Thymus (tissue), 14 donors: ENCODE results near the gene TADA1. TPM values are rescaled to one million over a fixed set of nuclear protein-coding genes. Genes with fewer than 3 reads are reported as not detected.

Source experiments
- DNase-seq, 9 donors: peaks; one replicate each; pipeline ENCODE4 v3.0.0-alpha.2; 2013; ENCODE audit warnings: low spot score in 9 of 9, low read depth in 6 of 9, missing footprints in 1 of 9
- H3K27ac ChIP-seq, 2 donors: one replicate each; pipeline ENCODE4 v1.5.1; 2013; ENCODE audit warnings: control low read depth in 1 of 2, low read depth in 1 of 2, low read length in 1 of 2, mild to moderate bottlenecking in 1 of 2, moderate library complexity in 1 of 2
- H3K27me3 ChIP-seq, 2 donors: one replicate each; pipeline ENCODE4 v1.5.1; 2013; ENCODE audit warnings: low read length in 1 of 2; ENCODE audit not compliant: control insufficient read depth in 2 of 2, insufficient read depth in 1 of 2
- H3K36me3 ChIP-seq, 2 donors: one replicate each; pipeline ENCODE4 v1.5.1; 2013; ENCODE audit warnings: low read length in 1 of 2, mild to moderate bottlenecking in 1 of 2, moderate library complexity in 1 of 2; ENCODE audit not compliant: control insufficient read depth in 2 of 2, insufficient read depth in 2 of 2
- H3K4me1 ChIP-seq, 2 donors: one replicate each; pipeline ENCODE4 v1.5.1; 2013; ENCODE audit warnings: low read length in 2 of 2; ENCODE audit not compliant: control insufficient read depth in 2 of 2, insufficient read depth in 2 of 2
- H3K4me3 ChIP-seq, 2 donors: one replicate each; pipeline ENCODE4 v1.5.1; 2013; ENCODE audit warnings: low read length in 2 of 2, control low read depth in 1 of 2, mild to moderate bottlenecking in 1 of 2
- H3K9me3 ChIP-seq, 2 donors: one replicate each; pipeline ENCODE4 v1.5.1; 2013; ENCODE audit warnings: low read length in 1 of 2, mild to moderate bottlenecking in 1 of 2; ENCODE audit not compliant: control insufficient read depth in 2 of 2, insufficient read depth in 1 of 2
- WGBS: extraction: QIAGEN DNeasy Blood & Tissue Kit; methylation state at CpG from one replicate; pipeline ENCODE4 v1.1.7; 2013; 5-methylcytosine and 5-hydroxymethylcytosine counted together
- long read RNA-seq, 10 donors: transcript quantifications; one replicate each; lab custom pipeline, GENCODE V29; 2026
- polyA plus RNA-seq: library from polyadenylated mRNA; stranded (reverse); fragments of 200-250 nt; gene quantifications from one replicate; pipeline ENCODE4 v1.2.3, GENCODE V29; 2013
- total RNA-seq: library from RNA; stranded (reverse); fragments of 120-200 nt; gene quantifications from one replicate; pipeline ENCODE4 v1.2.4, GENCODE V29; 2013
- donor health status: healthy.

The TADA1 gene
- total RNA-seq (17.3 TPM), polyA plus RNA-seq (16.5 TPM)
- long read RNA-seq, donor 1, partial matches to known transcripts = 0 of 3 reads
- long read RNA-seq, donor 1, other reads (novel, unspliced or antisense) = 0 of 3 reads
- long read RNA-seq, donor 2, transcript TADA1-201 (8 exons, 2,159 nt) = major isoform, 14 of 20 reads
- long read RNA-seq, donor 2, partial matches to known transcripts = 6 of 20 reads
- long read RNA-seq, donor 2, other reads (novel, unspliced or antisense) = 0 of 20 reads
- long read RNA-seq, donor 3, partial matches to known transcripts = 9 of 13 reads
- long read RNA-seq, donor 3, other reads (novel, unspliced or antisense) = 0 of 13 reads
- long read RNA-seq, donor 4, partial matches to known transcripts = 0 of 3 reads
- long read RNA-seq, donor 4, other reads (novel, unspliced or antisense) = 0 of 3 reads
- long read RNA-seq, donor 5, transcript TADA1-201 (8 exons, 2,159 nt) = major isoform, 6 of 15 reads
- long read RNA-seq, donor 5, partial matches to known transcripts = 7 of 15 reads
- long read RNA-seq, donor 5, other reads (novel, unspliced or antisense) = 0 of 15 reads
- long read RNA-seq, donor 6, transcript TADA1-201 (8 exons, 2,159 nt) = major isoform, 9 of 9 reads
- long read RNA-seq, donor 6, partial matches to known transcripts = 0 of 9 reads
- long read RNA-seq, donor 6, other reads (novel, unspliced or antisense) = 0 of 9 reads
- long read RNA-seq, donor 7, transcript TADA1-201 (8 exons, 2,159 nt) = major isoform, 10 of 11 reads
- long read RNA-seq, donor 7, partial matches to known transcripts = 0 of 11 reads
- long read RNA-seq, donor 7, other reads (novel, unspliced or antisense) = 0 of 11 reads
- long read RNA-seq, donor 8, transcript TADA1-201 (8 exons, 2,159 nt) = major isoform, 5 of 6 reads
- long read RNA-seq, donor 8, partial matches to known transcripts = 0 of 6 reads
- long read RNA-seq, donor 8, other reads (novel, unspliced or antisense) = 0 of 6 reads
- long read RNA-seq, donor 9, transcript TADA1-201 (8 exons, 2,159 nt) = major isoform, 10 of 17 reads
- long read RNA-seq, donor 9, partial matches to known transcripts = 6 of 17 reads
- long read RNA-seq, donor 9, other reads (novel, unspliced or antisense) = 0 of 17 reads
- long read RNA-seq, donor 10, partial matches to known transcripts = 0 of 4 reads
- long read RNA-seq, donor 10, other reads (novel, unspliced or antisense) = 0 of 4 reads

- Histone ChIP-seq H3K27me3 (no peaks in the 10 kb centered on the region), H3K9me3 (peaks cover 0 to 3% of the 10 kb centered on the region in 2 donors), H3K4me3 (peak within 1 kb of the TSS; percentile 74 to 83), H3K4me1 (peaks cover 7 to 8% of the 10 kb centered on the region in 2 donors), H3K27ac (peak within 1 kb of the TSS; percentile 80 to 90), H3K36me3 (no peaks in the 10 kb centered on the region)
- WGBS = under 1% methylated on average over 84 of the region's 84 CpGs
- peak; percentile 92 to 99 (median 97) for DNase-seq
Measured at GRCh38 chr1:166875734-166876539, at the start of gene TADA1. Gene TADA1, minus strand, starts transcription at chr1:166876264. Its CDS starts 31 bp downstream, at chr1:166876233.

DNA sequence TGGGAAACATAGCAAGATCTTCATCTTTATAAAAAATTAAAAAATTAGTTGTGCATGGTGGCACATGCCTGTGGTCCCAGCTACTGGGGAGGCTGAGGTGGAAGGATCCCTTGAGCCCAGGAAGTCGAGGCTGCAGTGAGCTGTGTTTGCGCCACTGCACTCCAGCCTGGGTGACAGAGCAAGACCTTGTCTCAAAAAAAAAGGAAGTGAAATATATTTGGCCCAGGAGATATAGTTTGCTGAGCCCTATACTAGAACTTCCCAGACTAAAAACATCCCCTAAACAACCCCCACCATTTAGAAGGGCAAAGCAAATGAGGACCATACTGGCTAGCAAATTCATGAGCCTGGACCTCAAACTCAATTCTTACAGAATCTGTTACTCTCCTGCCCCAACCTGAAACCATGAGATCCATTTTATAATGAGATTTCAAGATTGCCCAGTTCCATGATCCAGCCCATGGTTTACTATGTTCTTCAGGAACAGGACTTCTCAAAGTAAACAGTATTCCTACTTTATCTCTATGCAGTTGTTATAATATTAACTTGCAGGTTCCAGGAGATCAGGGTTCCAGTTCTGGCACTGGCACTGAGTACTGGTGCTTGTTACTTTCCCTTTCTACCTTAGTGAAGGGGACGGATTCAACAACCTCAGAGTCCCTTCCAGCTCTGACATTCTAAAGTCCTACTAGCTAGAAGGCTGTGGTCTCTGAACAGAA lies 48.9 kb upstream of the TADA1 start:
- no peak overlapping the region for H3K27ac ChIP-seq
- WGBS = 84% methylated on average over 3 of the region's 3 CpGs
- no peak for DNase-seq

GRCh38 chr1:166920561-166921475 lies 44.8 kb upstream of the TADA1 start:
- Histone ChIP-seq H3K4me1 (peaks cover 0 to 3% of the 10 kb centered on the region in 2 donors), H3K4me3 (peak overlapping the region in 1 of 2 donors; percentile 14), H3K27me3 (peaks cover 18 to 49% of the 10 kb centered on the region in 2 donors), H3K9me3 (no peaks in the 10 kb centered on the region), H3K27ac (no peak overlapping the region), H3K36me3 (no peaks in the 10 kb centered on the region)
- peak in 3 of 9 donors; percentile 7 to 14 (median 8) for DNase-seq
- 12% methylated on average over 113 of the region's 113 CpGs for whole genome bisulfite sequencing

More for the DNA sequence above, 48.9 kb upstream of the TADA1 start:
- H3K4me3 ChIP-seq = no peak overlapping the region
- H3K27me3 ChIP-seq = peaks cover 15 to 32% of the 10 kb centered on the region in 2 donors
- H3K4me1 ChIP-seq = peaks cover 0 to 3% of the 10 kb centered on the region in 2 donors
- no peaks in the 10 kb centered on the region for H3K36me3 ChIP-seq
- no peaks in the 10 kb centered on the region for H3K9me3 ChIP-seq

DNA sequence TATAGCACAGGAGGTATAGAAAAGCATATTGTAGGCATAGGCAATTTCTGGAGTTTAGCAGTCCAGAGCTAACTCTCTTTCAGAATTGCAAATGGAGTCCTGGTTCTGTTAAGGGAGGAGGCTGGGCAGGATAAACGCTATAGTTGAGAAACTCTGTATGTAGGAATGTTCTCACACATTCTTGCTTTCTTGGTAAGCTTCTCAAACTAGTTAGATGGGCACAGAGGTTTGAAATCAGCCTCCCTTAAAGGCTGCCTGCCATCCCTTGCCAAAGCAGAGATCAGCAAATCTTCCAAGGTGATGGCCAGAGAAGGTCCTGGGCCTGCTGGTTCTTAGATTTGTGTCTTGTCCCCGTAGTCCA lies 42.9 kb upstream of the TADA1 start:
- Histone ChIP-seq H3K27ac (no peak overlapping the region), H3K9me3 (no peaks in the 10 kb centered on the region), H3K4me1 (peaks cover 0 to 3% of the 10 kb centered on the region in 2 donors), H3K4me3 (no peak overlapping the region), H3K36me3 (no peaks in the 10 kb centered on the region), H3K27me3 (peaks cover 18 to 49% of the 10 kb centered on the region in 2 donors)
- WGBS = 96% methylated on average over 2 of the region's 2 CpGs
- DNase-seq = no peak

DNA sequence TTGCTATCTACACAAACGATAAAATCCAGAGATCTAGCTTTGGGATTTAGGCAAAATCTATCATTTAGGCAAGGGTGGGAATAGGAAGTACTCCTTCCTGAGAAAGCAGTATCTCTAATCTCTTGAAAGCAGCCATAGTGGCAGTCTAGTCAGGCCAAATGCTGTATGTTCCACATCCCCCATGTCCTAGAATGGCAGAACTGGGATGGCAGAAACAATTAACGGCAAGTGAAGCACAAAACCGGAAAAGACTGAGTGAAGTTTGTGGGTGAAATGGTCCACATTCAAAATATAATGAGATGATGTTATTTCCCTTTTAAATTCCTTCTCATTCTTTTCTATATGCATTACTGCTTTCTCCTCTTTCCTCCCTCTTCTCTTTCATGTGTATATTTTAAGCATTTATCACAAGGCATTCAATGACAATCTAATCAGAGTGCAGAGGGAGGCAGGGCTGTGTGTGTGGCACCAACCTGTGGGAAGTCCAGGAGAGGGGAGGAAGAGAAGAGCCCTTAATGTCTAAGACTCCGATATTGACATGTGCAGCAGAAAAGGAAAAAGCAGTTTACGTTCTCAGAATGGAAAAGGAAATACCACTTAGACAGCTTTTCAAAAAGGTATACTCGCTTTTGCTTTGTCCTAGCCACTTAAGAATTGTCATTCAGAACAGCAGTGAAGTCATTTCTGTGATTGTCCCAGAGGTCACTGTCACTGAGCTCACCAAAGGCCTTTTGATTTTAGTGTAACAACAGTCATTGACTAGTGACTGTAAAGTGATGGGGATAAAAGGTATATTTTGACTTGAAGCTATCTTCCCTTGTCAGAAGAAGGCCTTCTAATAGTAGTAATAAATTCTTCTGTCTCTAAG lies 42.3 kb upstream of the TADA1 start:
- no peak overlapping the region for H3K27ac ChIP-seq
- WGBS = 97% methylated on average over 6 of the region's 6 CpGs
- peaks cover 18 to 49% of the 10 kb centered on the region in 2 donors for H3K27me3 ChIP-seq
- H3K36me3 ChIP-seq = no peaks in the 10 kb centered on the region
- H3K4me3 ChIP-seq = no peak overlapping the region
- no peaks in the 10 kb centered on the region for H3K9me3 ChIP-seq
- DNase-seq = no peak
- peaks cover 0 to 3% of the 10 kb centered on the region in 2 donors for H3K4me1 ChIP-seq

- WGBS = 98% methylated on average over 4 of the region's 4 CpGs
- H3K4me3 ChIP-seq = no peak overlapping the region
- H3K27me3 ChIP-seq = peaks cover 11 to 27% of the 10 kb centered on the region in 2 donors
- H3K27ac ChIP-seq = no peak overlapping the region
- DNase-seq = no peak
- no peaks in the 10 kb centered on the region for H3K4me1 ChIP-seq
- no peaks in the 10 kb centered on the region for H3K9me3 ChIP-seq
- H3K36me3 ChIP-seq = no peaks in the 10 kb centered on the region
Measured at GRCh38 chr1:166915941-166916340, 39.9 kb upstream of the TADA1 start.

DNA sequence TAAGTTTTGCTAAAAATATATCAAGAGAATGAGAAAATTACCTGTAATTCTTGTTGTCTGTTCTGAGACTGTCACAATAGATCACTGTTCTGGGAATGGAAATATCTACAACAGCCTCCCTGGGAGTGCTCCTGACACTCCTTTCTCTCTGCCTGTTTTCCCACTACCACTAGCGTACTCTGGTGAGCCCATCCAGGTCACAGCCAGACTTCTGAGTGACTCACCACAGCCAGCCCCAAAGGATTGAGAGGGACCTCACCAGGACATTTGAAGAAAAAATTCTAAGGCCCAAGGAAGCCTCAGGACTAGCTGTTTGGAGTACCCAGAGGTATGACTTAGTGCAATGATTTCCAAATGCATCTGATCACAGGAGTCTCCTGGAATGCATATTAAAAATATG lies 39.0 kb upstream of the TADA1 start:
- Histone ChIP-seq H3K4me3 (no peak overlapping the region), H3K27ac (no peak overlapping the region), H3K27me3 (peaks cover 4 to 18% of the 10 kb centered on the region in 2 donors), H3K36me3 (no peaks in the 10 kb centered on the region), H3K4me1 (no peaks in the 10 kb centered on the region), H3K9me3 (no peaks in the 10 kb centered on the region)
- 98% methylated on average over 1 of the region's 1 CpG for WGBS
- no peak for DNase-seq
